ENCODE data around the gene HOXA5.

- TF ChIP-seq CTCF (IDR thresholded peaks at IDR 0.05; ENCODE audit: insufficient read depth, low read length) (no peak), POLR2AphosphoS5 (IDR thresholded peaks at IDR 0.05; ENCODE audit: low read depth) (no peak), REST (IDR thresholded peaks at IDR 0.05; ENCODE audit: insufficient replicate concordance, low read depth) (no peak), GABPA (IDR thresholded peaks at IDR 0.05; ENCODE audit: low read depth) (no peak)
Observed at GRCh38 chr7:27141923-27142579, 1.4 kb downstream of the HOXA5 start.

All from HL-60 (cell line).